KG1 (cell line): ENCODE data around the gene C11orf91.
A peak's percentile ranks its signal among the peaks of the same experiment; 100 is the strongest.
"Not testable (repeated sequence)": the region's sequence is repeated elsewhere in the genome, so short reads cannot be mapped to it uniquely, and the experiment has no call there.

Experiments used
- DNase-seq: peaks from one replicate; lab custom pipeline; 2025; lab: John Stamatoyannopoulos, UW

C11orf91 gene

GRCh38 chr11:33700502-33701271 is at the start of gene C11orf91:
TSS of gene C11orf91 (minus strand) at chr11:33700826. CDS start at chr11:33700740, 86 bp downstream.
- peak; percentile 74 for DNase-seq

DNA sequence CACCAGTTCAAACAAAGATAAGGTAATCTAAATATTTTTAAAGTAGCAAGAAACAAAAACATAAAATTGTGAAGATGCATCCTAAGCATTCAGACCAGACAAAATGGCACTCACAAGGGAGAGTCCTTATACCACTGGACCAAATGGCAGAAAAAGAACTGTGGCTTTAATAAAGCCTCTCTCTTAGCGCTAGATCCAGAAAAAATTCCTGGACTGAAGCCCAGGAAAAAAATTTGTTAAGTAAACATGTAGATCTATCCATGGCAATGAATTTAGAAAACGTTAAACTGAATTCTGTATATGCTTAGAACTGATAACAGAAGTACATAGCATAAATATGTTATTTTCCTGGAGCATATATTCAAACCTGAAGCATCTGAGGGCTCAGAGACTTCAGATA is 47.4 kb upstream of the C11orf91 start:
- no peak for DNase-seq

DNA sequence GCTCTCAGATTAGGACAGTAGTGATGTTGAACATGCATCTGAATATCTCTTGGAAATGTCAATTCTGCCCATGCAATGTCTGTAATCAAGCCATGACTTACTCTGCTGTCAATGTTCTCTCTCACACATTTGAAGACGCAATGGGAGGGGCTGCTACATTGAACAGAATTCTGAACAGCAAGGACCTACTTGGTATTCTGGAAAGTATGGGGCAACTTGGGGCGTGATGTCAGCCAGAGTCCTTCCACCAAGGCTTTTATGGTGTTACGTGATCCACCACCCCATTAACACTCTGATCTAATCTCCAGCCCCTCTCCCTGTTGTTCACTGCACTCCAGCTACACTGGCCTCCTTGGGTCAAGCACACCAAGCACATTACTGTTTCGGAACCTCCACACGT is 42.7 kb upstream of the C11orf91 start:
- DNase-seq, result no peak

GRCh38 chr11:33742249-33742851 is 41.7 kb upstream of the C11orf91 start:
- DNase-seq, result no peak

- DNase-seq, result no peak
These were observed 41.2 kb upstream of the C11orf91 start for GRCh38 chr11:33741806-33742205.

GRCh38 chr11:33737362-33737821 is 36.8 kb upstream of the C11orf91 start:
- DNase-seq, result no peak

GRCh38 chr11:33736148-33736812 is 35.7 kb upstream of the C11orf91 start, which contains the start of gene CD59:
TSS of gene CD59 (minus strand) at chr11:33736423. CDS start at chr11:33722445, 13,978 bp downstream.
- DNase-seq, result peak; percentile 57

DNA sequence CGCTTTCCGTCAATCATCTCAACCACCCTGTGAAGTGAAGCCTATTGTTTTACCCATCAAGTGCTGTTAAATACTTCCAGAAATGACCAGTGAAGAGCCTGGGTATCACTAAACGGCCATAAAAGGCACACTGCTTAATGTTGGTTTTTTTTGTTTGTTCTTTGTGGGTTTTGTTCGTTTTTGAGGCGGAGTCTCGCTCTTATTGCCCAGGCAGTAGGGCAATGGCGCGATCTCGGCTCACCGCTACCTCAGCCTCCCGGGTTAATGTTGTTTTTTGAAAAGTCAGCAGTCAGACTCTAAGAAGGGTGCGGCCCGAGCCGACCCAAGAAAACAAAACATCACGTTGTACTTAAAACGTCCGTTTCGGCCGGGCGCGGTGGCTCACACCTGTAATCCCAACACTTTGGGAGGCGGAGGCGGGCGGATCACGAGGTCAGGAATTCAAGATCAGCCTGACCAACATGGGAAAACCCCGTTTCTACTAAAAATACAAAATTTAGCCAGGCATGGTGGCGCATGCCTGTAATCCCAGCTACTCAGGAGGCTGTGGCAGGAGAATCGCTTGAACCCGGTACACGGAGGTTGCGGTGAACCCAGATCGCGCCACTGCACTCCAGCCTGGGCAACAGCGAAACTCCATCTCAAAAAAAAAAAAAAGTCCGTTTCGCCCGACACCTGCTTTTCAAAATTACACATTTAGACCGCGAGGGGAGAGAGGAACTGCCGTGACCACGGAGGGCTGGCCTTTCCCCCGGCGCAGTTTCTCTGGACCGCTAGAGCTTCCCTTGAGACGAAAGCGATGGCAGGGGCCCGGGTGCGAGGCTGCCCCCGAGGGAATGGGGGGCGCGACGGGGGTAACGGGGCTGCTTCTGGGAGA is 34.9 kb upstream of the C11orf91 start:
- DNase-seq, result peak; percentile 63

GRCh38 chr11:33734441-33735270 is 34.0 kb upstream of the C11orf91 start:
- no peak for DNase-seq

GRCh38 chr11:33733980-33734379 is 33.4 kb upstream of the C11orf91 start:
- no peak for DNase-seq

DNA sequence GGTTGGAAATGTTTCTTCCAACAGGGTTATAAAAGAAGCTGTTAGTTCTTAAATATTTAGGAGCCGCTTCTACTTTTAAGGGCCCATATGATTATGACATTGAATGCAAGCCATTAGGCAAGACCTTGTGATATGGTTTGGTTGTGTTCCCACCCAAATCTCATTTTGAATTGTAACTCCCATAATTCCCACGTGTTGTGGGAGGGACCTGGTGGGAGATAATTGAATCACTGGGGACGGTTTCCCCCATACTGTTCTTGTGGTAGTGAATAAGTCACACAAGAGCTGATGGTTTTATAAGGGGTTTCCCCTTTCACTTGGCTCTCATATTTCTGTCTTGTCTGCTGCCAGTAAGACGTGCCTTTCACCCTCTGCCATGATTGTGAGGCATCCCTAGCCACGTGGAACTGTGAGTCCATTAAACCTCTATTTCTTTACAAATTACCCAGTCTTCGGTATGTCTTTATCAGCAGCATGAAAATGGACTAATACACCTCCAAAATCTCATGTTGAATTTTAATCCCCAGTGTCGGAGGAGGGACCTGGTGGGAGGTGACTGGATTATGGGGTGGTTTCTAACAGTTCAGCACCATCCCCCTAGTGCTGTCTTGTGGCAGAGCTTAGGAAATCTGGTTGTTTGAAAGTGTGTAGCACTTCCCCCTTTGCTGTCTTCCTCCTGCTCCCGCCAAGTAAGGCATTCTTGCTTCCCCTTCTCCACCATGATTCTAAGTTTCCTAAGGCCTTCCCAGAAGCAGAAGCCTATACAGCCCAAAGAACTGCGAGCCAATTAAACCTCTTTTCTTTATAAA is 31.3 kb upstream of the C11orf91 start:
- no peak for DNase-seq

DNA sequence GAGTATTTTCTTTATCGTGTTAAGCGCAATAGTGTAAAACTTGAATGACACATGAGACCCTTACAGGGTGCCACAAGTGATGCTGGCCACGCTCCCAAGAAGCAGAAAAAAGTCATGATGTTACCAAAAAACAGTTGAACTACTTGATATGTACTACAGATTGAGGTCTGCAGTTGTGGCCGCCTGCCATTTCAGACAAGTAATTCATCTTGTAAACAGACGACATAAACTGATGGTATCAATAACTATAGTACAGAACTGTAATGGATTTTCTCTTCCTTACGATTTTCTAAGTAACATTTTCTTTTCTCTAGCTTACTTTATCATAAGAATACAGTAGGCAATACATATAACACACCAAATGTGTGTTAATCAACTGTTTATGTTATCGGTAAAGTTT is 30.1 kb upstream of the C11orf91 start:
- no peak for DNase-seq

DNA sequence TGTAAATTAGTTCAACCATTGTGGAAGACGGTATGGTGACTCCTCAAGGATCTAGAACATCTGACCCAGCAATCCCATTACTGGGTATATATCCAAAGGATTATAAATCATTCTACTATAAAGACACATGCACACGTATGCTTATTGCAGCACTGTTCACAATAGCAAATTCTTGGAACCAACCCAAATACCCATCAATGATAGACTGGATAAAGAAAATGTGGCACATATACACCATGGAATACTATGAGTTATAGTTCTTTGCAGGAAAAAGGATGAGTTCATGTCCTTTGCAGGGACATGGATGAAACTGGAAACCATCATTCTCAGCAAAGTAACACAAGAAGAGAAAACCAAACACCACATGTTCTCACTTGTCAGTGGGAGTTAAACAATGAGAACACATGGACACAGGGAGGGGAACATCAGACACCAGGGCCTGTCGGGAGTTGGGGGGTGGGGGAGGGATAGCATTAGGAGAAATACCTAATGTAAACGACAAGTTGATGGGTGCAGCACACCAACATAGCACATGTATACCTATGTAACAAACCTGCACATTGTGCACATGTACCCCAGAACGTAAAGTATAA is 28.5 kb upstream of the C11orf91 start:
- not testable (repeated sequence) for DNase-seq

GRCh38 chr11:33727539-33727938 is 26.9 kb upstream of the C11orf91 start:
- not testable (repeated sequence) for DNase-seq

DNA sequence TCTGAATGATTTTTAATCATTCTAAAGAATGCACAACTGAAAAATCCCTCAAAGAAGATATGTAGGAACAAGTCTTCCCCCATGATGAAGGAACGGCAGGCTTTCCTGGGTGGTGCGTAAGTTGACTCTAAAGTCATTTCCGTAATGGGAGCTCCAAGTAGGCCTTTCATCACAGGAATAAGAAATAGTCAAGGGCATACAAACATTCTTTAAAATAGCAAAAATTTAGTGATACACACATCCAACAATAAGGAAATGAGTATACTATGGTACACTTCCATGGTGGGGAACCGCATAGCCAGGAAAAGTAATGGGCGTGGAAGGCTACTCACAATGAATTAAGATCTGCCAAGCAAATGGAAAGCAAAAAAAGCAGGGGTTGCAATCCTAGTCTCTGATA is 24.9 kb upstream of the C11orf91 start:
- no peak for DNase-seq

DNA sequence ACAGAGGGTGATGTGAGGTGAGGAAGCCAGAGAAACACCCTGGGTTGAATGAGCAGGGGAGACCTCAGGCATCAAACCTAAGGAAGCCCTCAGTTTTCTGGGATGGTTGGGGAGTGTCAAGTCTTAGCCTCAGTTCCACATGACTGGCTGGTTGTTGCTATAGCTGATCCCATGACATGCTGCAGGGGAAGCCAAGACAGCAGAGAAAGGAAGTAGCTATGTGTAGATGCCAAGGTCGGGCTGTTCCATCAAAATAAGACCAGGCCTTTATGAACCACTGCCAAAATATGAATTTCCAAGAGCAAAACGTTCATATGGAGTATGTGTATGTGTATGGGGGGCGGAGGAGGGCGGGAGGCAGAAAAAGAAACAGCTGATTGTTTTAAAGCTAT is 24.0 kb upstream of the C11orf91 start:
- no peak for DNase-seq

DNA sequence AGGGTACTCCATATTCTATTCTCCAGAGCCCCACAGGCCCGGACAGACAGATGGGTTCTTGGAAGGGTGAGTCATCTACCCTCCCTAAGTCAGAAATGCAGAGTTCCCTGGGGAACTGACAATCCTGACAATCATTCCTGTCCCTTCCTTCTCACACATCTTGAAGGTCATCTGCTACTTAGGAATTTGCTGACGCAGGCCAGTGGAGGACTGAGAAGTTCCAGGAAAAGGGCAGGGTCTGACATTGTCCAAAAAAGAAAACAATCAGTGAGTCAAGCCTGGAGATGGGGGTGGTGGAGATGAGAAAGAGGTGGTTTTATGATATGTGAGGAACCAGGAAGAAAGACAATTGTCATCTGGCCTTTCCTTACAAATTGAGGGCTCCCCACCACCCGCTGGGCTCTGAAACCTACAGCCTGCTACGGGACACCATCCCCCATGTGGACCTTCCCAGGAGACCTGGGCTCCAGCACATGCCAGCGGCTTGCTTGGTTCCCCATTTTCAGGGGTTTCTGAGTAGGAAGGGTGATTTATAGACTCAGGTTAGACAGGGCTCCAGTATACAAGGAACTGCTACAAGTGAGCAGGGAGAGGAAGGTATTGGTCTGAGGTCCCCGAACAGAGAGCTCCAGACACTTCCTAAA is 22.7 kb upstream of the C11orf91 start:
- DNase-seq, result no peak

DNA sequence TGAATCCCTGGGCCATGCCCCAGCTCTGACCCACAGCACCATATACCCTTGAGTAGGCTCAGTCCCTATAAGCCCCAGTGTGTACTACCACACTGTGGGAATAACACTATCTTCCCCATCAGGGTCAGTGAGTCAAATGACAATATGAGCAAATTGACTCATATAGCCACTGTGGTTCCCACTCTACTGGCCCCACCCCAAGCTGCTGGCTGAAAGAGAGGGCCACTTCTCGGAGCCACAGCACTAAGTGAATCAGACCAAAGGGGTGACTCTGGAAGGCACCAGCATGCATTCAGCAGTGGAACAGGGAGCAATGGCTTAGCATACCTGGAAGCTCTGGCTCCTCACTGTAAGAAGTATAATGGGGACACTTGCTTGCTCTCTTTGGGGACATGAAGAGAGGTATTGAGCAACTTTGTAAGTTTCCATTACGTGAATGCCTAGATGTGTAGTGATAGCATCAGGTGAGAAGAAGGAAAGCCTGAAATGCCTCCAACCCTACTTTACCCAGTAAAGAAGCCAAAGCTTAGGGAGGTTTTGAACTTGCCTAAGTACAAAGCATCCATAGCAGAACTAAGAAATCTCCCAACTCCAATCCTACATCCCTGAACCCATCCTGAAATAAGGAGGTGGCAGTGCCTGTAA is 22.1 kb upstream of the C11orf91 start:
- DNase-seq, result no peak

- no peak for DNase-seq
These were observed 21.4 kb upstream of the C11orf91 start for GRCh38 chr11:33721984-33722383.
